HEK293 (cell line): ENCODE data around the gene PRSS53.
A peak's percentile ranks its signal among the peaks of the same experiment; 100 is the strongest.

Experiments used
- CTCF ChIA-PET: fragments of 350-600 bp; formaldehyde crosslinking; extraction: SDS; loops from one replicate; lab custom pipeline; 2021; ENCODE audit warnings: antibody characterized with exemption; lab: Yijun Ruan, JAX
- POLR2A ChIA-PET: fragments of 300-600 bp; formaldehyde crosslinking; extraction: SDS; loops from one replicate; lab custom pipeline; 2020; ENCODE audit warnings: antibody characterized with exemption, inconsistent platforms; lab: Yijun Ruan, JAX
- H3K27ac ChIP-seq: fragments of 200-500 bp; sonication (Bioruptor generic); 2 replicates; pipeline ENCODE4 v1.5.1; 2014; ENCODE audit warnings: low read depth, low read length, control low read depth, inconsistent platforms; ENCODE audit errors: extremely low read depth
- H3K36me3 ChIP-seq, 2 experiments: fragments of 200-500 bp in 1 of 2; sonication (Bioruptor generic) in 1 of 2; 1 replicate in 1 of 2; 2 replicates in 1 of 2; pipeline ENCODE4 v1.5.1; 2014 to 2017; ENCODE audit warnings: inconsistent platforms in 2 of 2, low read length in 2 of 2; ENCODE audit not compliant: control insufficient read depth in 2 of 2, insufficient read depth in 1 of 2
- H3K4me1 ChIP-seq: fragments of 200-500 bp; sonication (Bioruptor generic); 2 replicates; pipeline ENCODE4 v1.5.1; 2014; ENCODE audit warnings: mild to moderate bottlenecking, low read length, inconsistent platforms; ENCODE audit not compliant: control insufficient read depth, insufficient read depth
- H3K4me3 ChIP-seq: 2 replicates; pipeline ENCODE4 v1.5.1; 2011; ENCODE audit warnings: low read depth, mild to moderate bottlenecking, control low read depth, low read length, moderate library complexity
- H3K9me3 ChIP-seq: fragments of 200-500 bp; sonication (Bioruptor generic); 2 replicates; pipeline ENCODE4 v1.5.1; 2014; ENCODE audit warnings: low read depth, low read length, inconsistent platforms; ENCODE audit not compliant: control insufficient read depth, insufficient read depth
- EGR2 ChIP-seq: fragments of 450-650 bp; formaldehyde crosslinking; IDR thresholded peaks from 2 replicates; pipeline ENCODE4 v1.5.1; 2016; ENCODE audit warnings: low read depth, missing biosample characterization, missing genetic modification characterization
- FEZF1 ChIP-seq: fragments of 450-650 bp; formaldehyde crosslinking; IDR thresholded peaks from 2 replicates; pipeline ENCODE4 v1.5.1; 2016; ENCODE audit warnings: missing biosample characterization, missing genetic modification characterization
- GLIS1 ChIP-seq: fragments of 450-650 bp; formaldehyde crosslinking; IDR thresholded peaks from 2 replicates; pipeline ENCODE4 v1.5.1; 2016; ENCODE audit warnings: missing biosample characterization, missing genetic modification characterization
- KLF16 ChIP-seq: fragments of 450-650 bp; formaldehyde crosslinking; IDR thresholded peaks from 2 replicates; pipeline ENCODE4 v1.5.1; 2017; ENCODE audit warnings: missing biosample characterization, missing genetic modification characterization
- KLF7 ChIP-seq: fragments of 450-650 bp; formaldehyde crosslinking; IDR thresholded peaks from 2 replicates; pipeline ENCODE4 v1.5.1; 2016; ENCODE audit warnings: missing biosample characterization, missing genetic modification characterization, borderline replicate concordance
- ZNF112 ChIP-seq: fragments of 450-650 bp; formaldehyde crosslinking; IDR thresholded peaks from 2 replicates; pipeline ENCODE4 v1.5.0; 2017; ENCODE audit warnings: missing biosample characterization, missing genetic modification characterization
- ZNF114 ChIP-seq: fragments of 450-650 bp; formaldehyde crosslinking; IDR thresholded peaks from 2 replicates; pipeline ENCODE4 v1.5.0; 2017; ENCODE audit warnings: missing biosample characterization, missing genetic modification characterization
- ZNF202 ChIP-seq: fragments of 450-650 bp; formaldehyde crosslinking; IDR thresholded peaks from 2 replicates; pipeline ENCODE4 v1.5.1; 2016; ENCODE audit warnings: missing biosample characterization, missing genetic modification characterization, borderline replicate concordance
- ZNF48 ChIP-seq: fragments of 450-650 bp; formaldehyde crosslinking; IDR thresholded peaks from 2 replicates; pipeline ENCODE4 v1.5.1; 2016; ENCODE audit warnings: missing biosample characterization, missing genetic modification characterization
- ZNF501 ChIP-seq: fragments of 450-650 bp; formaldehyde crosslinking; IDR thresholded peaks from 2 replicates; pipeline ENCODE4 v1.5.1; 2016; ENCODE audit warnings: missing biosample characterization, missing genetic modification characterization
- ZNF514 ChIP-seq: fragments of 450-650 bp; formaldehyde crosslinking; IDR thresholded peaks from 2 replicates; pipeline ENCODE4 v1.5.1; 2016; ENCODE audit warnings: missing biosample characterization, missing genetic modification characterization
- ZNF549 ChIP-seq: fragments of 450-650 bp; IDR thresholded peaks from 2 replicates; pipeline ENCODE4 v1.5.1; 2018; ENCODE audit warnings: missing biosample characterization, missing genetic modification characterization, mild to moderate bottlenecking, inconsistent platforms, moderate library complexity
- ZNF571 ChIP-seq: fragments of 450-650 bp; formaldehyde crosslinking; IDR thresholded peaks from 2 replicates; pipeline ENCODE4 v1.5.0; 2017; ENCODE audit warnings: missing biosample characterization, missing genetic modification characterization
- ZNF623 ChIP-seq: fragments of 450-650 bp; formaldehyde crosslinking; IDR thresholded peaks from 2 replicates; pipeline ENCODE4 v1.5.1; 2016; ENCODE audit warnings: missing biosample characterization, missing genetic modification characterization
- ZNF664 ChIP-seq: fragments of 450-650 bp; formaldehyde crosslinking; IDR thresholded peaks from 2 replicates; pipeline ENCODE4 v1.5.1; 2016; ENCODE audit warnings: missing biosample characterization, missing genetic modification characterization
- ZNF791 ChIP-seq: fragments of 450-650 bp; formaldehyde crosslinking; IDR thresholded peaks from 2 replicates; pipeline ENCODE4 v1.5.1; 2016; ENCODE audit warnings: missing biosample characterization, missing genetic modification characterization
- ZXDB ChIP-seq: fragments of 450-650 bp; formaldehyde crosslinking; IDR thresholded peaks from 2 replicates; pipeline ENCODE4 v1.5.1; 2016; ENCODE audit warnings: missing biosample characterization, missing genetic modification characterization
- TF ChIP-seq, protein P1 (sequence below): sonication (generic); formaldehyde crosslinking; IDR thresholded peaks from 2 replicates; pipeline ENCODE4 v1.8.1; 2022; ENCODE audit warnings: mild to moderate bottlenecking, moderate library complexity, missing genetic modification reagents
- TF ChIP-seq, protein P2 (sequence below): fragments of 450-650 bp; formaldehyde crosslinking; IDR thresholded peaks from 2 replicates; pipeline ENCODE4 v1.5.1; 2017; ENCODE audit warnings: missing biosample characterization, missing genetic modification characterization
- TF ChIP-seq, protein P3 (sequence below): fragments of 450-650 bp; formaldehyde crosslinking; IDR thresholded peaks from 2 replicates; pipeline ENCODE4 v1.5.1; 2016; ENCODE audit warnings: missing biosample characterization, missing genetic modification characterization
- TF ChIP-seq, protein P4 (sequence below): fragments of 450-650 bp; formaldehyde crosslinking; IDR thresholded peaks from 2 replicates; pipeline ENCODE4 v1.5.1; 2017; ENCODE audit warnings: missing biosample characterization, missing genetic modification characterization
- TF ChIP-seq, protein P5 (sequence below): fragments of 450-650 bp; formaldehyde crosslinking; IDR thresholded peaks from 2 replicates; pipeline ENCODE4 v1.5.1; 2016; ENCODE audit warnings: missing biosample characterization, missing genetic modification characterization

The PRSS53 gene

DNA sequence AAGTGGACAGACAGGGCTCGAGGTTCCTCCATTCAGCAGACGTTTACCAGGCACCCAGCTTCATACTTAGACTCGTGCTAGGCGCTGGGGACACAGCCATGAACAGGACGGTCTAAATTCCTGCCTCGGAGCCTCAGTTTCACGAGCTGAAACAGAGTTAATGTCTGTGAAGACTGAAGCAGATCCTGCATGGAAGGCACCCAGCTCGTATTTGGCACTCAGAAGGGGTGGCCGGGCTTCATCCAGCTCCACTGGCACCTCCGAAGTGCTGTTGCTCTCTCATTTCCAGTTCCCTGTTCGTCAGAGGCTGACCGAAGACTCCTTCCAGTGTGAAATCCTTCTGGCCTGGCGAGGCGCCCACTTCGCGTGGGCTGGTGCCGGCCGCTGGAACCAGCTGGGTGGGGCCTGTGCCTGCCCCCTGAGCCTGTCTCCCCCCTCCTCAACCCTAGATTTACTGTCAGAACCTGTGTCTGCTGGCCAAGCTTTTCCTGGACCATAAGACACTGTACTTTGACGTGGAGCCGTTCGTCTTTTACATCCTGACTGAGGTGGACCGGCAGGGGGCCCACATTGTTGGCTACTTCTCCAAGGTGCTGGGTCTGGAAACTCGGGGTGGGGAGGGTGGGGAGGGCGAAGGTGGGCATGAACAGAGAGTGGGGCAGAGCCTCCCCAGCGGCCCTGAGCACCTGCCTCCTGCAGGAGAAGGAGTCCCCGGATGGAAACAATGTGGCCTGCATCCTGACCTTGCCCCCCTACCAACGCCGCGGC is 41.0 kb upstream of the PRSS53 start (continued):
- no peak for TF ChIP-seq ZNF202 (tag by site-specific recombination)

DNA sequence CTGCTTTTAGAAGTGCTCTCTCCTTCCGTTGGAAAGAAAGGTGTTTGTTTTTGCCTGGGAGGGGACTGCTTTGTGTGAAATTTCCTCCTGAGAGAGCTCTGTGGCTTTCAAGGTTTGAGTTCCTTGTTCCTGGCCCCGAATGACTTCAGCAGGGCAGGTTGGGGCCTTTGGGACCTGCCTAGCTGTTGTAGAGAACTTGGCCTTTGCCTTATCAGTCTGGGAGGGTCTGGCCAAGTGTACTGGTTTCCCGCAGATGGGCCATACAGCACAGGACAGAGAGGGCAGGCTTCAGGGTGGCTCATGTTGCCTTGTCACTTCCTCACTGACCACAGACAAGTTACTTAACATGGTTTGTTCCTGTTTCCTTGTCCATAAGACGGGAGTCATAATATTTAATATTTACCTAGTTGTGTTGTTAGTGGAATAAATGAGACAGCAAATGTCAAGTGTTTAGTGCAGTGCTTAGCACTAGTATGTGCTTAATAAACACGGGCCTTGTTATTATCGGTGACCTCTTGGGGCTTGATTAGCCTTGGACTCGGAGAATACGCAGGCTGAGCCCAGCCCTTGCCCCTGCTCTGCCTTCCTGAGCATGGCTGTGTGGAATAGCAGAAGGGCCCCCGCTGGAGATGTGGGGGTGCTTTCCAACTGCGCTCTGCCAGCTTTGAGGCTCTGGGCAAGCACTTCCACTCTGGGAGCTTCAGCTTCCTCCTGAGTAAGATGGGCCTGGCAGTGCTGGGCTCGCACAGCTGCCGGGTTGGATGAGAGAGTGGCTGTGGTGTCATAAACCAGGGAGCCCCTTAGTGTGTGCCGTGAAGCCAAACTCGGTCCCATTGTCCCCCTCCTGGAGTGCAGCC is 40.2 kb upstream of the PRSS53 start:
- TF ChIP-seq KLF7: no peak
- no peak for TF ChIP-seq ZNF549 (tag by site-specific recombination)
- no peak for TF ChIP-seq EGR2 (tag by site-specific recombination)
- TF ChIP-seq, protein P1, sequence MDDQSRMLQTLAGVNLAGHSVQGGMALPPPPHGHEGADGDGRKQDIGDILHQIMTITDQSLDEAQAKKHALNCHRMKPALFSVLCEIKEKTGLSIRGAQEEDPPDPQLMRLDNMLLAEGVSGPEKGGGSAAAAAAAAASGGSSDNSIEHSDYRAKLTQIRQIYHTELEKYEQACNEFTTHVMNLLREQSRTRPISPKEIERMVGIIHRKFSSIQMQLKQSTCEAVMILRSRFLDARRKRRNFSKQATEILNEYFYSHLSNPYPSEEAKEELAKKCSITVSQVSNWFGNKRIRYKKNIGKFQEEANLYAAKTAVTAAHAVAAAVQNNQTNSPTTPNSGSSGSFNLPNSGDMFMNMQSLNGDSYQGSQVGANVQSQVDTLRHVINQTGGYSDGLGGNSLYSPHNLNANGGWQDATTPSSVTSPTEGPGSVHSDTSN (CRISPR knock-in tag): no peak
- TF ChIP-seq, protein P2, sequence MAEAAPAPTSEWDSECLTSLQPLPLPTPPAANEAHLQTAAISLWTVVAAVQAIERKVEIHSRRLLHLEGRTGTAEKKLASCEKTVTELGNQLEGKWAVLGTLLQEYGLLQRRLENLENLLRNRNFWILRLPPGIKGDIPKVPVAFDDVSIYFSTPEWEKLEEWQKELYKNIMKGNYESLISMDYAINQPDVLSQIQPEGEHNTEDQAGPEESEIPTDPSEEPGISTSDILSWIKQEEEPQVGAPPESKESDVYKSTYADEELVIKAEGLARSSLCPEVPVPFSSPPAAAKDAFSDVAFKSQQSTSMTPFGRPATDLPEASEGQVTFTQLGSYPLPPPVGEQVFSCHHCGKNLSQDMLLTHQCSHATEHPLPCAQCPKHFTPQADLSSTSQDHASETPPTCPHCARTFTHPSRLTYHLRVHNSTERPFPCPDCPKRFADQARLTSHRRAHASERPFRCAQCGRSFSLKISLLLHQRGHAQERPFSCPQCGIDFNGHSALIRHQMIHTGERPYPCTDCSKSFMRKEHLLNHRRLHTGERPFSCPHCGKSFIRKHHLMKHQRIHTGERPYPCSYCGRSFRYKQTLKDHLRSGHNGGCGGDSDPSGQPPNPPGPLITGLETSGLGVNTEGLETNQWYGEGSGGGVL (tag by site-specific recombination): no peak
- TF ChIP-seq ZNF664 (tag by site-specific recombination): peak; percentile 55; the same call in 1 of the 2 replicates
- no peak for TF ChIP-seq ZNF114 (tag by site-specific recombination)
- TF ChIP-seq ZNF571 (tag by site-specific recombination): no peak
- TF ChIP-seq, all 188 proteins: peak for 1
- POLR2A ChIA-PET: interaction anchor here (0.8 to 5.7 kb wide), 5 partner anchors 8 to 164 kb away, joined by 3 to 35 read pairs (median 5); partner anchors contain the start of gene KAT8
- no peak overlapping the region for H3K4me3 ChIP-seq
- peaks cover under 1% of the 10 kb centered on the region; the same call in 1 of the 2 replicates for H3K4me1 ChIP-seq
- H3K9me3 ChIP-seq: no peaks in the 10 kb centered on the region
- CTCF ChIA-PET: interaction anchor here (1.0 kb wide), 1 partner anchor 144 kb away, joined by 4 read pairs; the partner anchor contains the start of gene HSD3B7
- H3K36me3 ChIP-seq: peaks cover 0 to 71% of the 10 kb centered on the region in 2 experiments; a peak in 2 of 3 replicates
- no peak overlapping the region for H3K27ac ChIP-seq

DNA sequence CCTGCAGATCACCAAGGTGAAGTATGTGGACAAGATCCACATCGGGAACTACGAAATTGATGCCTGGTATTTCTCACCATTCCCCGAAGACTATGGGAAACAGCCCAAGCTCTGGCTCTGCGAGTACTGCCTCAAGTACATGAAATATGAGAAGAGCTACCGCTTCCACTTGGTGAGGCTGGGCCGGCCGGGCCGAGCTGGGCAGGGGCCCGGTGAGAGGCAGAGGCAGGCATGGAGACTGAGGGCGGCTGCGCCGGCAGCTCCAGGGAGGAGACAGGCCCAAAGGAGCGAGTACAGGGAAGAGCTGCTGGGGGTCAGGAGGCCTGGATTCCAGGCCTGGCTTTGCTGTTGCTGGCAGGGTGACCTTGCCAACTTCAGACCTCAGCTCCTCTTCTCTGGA is 38.4 kb upstream of the PRSS53 start:
- ChIA-PET POLR2A (interaction anchor here (0.6 to 5.7 kb wide), 4 partner anchors 8 to 96 kb away, joined by 3 to 35 read pairs (median 8); partner anchors contain the start of genes KAT8 and PRSS8), CTCF (interaction anchor here (1.8 kb wide), 1 partner anchor 15 kb away, joined by 7 read pairs; no protein-coding TSS in a partner anchor)
- no peaks in the 10 kb centered on the region for H3K4me1 ChIP-seq
- H3K36me3 ChIP-seq: peaks cover 5 to 70% of the 10 kb centered on the region in 2 experiments
- H3K4me3 ChIP-seq: no peak overlapping the region
- no peak overlapping the region for H3K27ac ChIP-seq
- no peaks in the 10 kb centered on the region for H3K9me3 ChIP-seq
- TF ChIP-seq ZNF514 (no peak), ZNF48 (tag by site-specific recombination) (no peak), ZNF791 (tag by site-specific recombination) (no peak), ZNF623 (tag by site-specific recombination) (no peak), KLF16 (tag by site-specific recombination) (no peak), GLIS1 (tag by site-specific recombination) (no peak), FEZF1 (tag by site-specific recombination) (no peak), ZXDB (tag by site-specific recombination) (no peak), ZNF112 (no peak), ZNF501 (tag by site-specific recombination) (no peak)
- TF ChIP-seq, protein P3, sequence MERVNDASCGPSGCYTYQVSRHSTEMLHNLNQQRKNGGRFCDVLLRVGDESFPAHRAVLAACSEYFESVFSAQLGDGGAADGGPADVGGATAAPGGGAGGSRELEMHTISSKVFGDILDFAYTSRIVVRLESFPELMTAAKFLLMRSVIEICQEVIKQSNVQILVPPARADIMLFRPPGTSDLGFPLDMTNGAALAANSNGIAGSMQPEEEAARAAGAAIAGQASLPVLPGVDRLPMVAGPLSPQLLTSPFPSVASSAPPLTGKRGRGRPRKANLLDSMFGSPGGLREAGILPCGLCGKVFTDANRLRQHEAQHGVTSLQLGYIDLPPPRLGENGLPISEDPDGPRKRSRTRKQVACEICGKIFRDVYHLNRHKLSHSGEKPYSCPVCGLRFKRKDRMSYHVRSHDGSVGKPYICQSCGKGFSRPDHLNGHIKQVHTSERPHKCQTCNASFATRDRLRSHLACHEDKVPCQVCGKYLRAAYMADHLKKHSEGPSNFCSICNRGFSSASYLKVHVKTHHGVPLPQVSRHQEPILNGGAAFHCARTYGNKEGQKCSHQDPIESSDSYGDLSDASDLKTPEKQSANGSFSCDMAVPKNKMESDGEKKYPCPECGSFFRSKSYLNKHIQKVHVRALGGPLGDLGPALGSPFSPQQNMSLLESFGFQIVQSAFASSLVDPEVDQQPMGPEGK: no peak
- TF ChIP-seq, protein P4, sequence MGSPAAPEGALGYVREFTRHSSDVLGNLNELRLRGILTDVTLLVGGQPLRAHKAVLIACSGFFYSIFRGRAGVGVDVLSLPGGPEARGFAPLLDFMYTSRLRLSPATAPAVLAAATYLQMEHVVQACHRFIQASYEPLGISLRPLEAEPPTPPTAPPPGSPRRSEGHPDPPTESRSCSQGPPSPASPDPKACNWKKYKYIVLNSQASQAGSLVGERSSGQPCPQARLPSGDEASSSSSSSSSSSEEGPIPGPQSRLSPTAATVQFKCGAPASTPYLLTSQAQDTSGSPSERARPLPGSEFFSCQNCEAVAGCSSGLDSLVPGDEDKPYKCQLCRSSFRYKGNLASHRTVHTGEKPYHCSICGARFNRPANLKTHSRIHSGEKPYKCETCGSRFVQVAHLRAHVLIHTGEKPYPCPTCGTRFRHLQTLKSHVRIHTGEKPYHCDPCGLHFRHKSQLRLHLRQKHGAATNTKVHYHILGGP: no peak
- TF ChIP-seq, protein P5, sequence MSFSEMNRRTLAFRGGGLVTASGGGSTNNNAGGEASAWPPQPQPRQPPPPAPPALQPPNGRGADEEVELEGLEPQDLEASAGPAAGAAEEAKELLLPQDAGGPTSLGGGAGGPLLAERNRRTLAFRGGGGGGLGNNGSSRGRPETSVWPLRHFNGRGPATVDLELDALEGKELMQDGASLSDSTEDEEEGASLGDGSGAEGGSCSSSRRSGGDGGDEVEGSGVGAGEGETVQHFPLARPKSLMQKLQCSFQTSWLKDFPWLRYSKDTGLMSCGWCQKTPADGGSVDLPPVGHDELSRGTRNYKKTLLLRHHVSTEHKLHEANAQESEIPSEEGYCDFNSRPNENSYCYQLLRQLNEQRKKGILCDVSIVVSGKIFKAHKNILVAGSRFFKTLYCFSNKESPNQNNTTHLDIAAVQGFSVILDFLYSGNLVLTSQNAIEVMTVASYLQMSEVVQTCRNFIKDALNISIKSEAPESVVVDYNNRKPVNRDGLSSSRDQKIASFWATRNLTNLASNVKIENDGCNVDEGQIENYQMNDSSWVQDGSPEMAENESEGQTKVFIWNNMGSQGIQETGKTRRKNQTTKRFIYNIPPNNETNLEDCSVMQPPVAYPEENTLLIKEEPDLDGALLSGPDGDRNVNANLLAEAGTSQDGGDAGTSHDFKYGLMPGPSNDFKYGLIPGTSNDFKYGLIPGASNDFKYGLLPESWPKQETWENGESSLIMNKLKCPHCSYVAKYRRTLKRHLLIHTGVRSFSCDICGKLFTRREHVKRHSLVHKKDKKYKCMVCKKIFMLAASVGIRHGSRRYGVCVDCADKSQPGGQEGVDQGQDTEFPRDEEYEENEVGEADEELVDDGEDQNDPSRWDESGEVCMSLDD (tag by site-specific recombination): no peak
